Measurements from ENCODE around the gene ZNF74. TPM values are rescaled to one million over a fixed set of nuclear protein-coding genes. Genes with fewer than 3 reads are reported as not detected.
"Not testable (repeated sequence)": the region's sequence is repeated elsewhere in the genome, so short reads cannot be mapped to it uniquely, and the experiment has no call there.

Gene ZNF74
- total RNA-seq, 1 donor = 1.2 TPM

GRCh38 chr22:20402960-20403778 is 9.2 kb downstream of the ZNF74 start:
- no peaks in the 10 kb centered on the region for H3K4me1 ChIP-seq (ENCODE audit: insufficient read depth, low read length)
- no peak overlapping the region for H3K4me3 ChIP-seq (ENCODE audit: low read length)
- H3K9me3 ChIP-seq (ENCODE audit: low read depth, low read length) = no peaks in the 10 kb centered on the region
- H3K27me3 ChIP-seq (ENCODE audit: insufficient read depth, low read length) = no peaks in the 10 kb centered on the region

DNA sequence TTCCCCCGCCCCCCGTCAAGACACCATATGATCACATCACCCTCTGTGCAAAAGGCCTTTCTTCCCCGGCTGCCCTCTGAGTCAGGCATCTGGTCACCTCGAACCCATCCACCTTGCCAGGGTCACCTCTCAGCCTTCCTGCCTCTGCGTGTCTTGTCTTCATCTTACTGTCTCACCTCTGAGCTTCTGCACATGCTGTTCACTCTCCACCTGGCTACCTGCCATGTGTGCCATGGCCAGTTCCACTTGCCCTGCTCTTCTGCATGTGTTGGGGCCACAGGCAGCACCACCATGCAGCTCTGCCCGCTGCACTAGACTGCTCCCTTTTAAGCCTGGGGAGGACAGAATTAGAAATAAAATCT is 9.8 kb downstream of the ZNF74 start:
- H3K4me3 ChIP-seq (ENCODE audit: low read length) = no peak overlapping the region
- H3K9me3 ChIP-seq (ENCODE audit: low read depth, low read length) = no peaks in the 10 kb centered on the region
- no peaks in the 10 kb centered on the region for H3K27me3 ChIP-seq (ENCODE audit: insufficient read depth, low read length)
- no peaks in the 10 kb centered on the region for H3K4me1 ChIP-seq (ENCODE audit: insufficient read depth, low read length)

GRCh38 chr22:20404881-20405280 is 10.9 kb downstream of the ZNF74 start:
- Histone ChIP-seq H3K4me1 (ENCODE audit: insufficient read depth, low read length) (no peaks in the 10 kb centered on the region), H3K4me3 (ENCODE audit: low read length) (no peak overlapping the region), H3K27me3 (ENCODE audit: insufficient read depth, low read length) (no peaks in the 10 kb centered on the region), H3K9me3 (ENCODE audit: low read depth, low read length) (no peaks in the 10 kb centered on the region)

GRCh38 chr22:20405291-20405930 is 11.5 kb downstream of the ZNF74 start:
- no peak overlapping the region for H3K4me3 ChIP-seq (ENCODE audit: low read length)
- no peaks in the 10 kb centered on the region for H3K4me1 ChIP-seq (ENCODE audit: insufficient read depth, low read length)
- H3K27me3 ChIP-seq (ENCODE audit: insufficient read depth, low read length) = no peaks in the 10 kb centered on the region
- no peaks in the 10 kb centered on the region for H3K9me3 ChIP-seq (ENCODE audit: low read depth, low read length)

- Histone ChIP-seq H3K9me3 (ENCODE audit: low read depth, low read length) (no peaks in the 10 kb centered on the region), H3K4me1 (ENCODE audit: insufficient read depth, low read length) (no peaks in the 10 kb centered on the region), H3K27me3 (ENCODE audit: insufficient read depth, low read length) (no peaks in the 10 kb centered on the region), H3K4me3 (ENCODE audit: low read length) (no peak overlapping the region)
Observed at GRCh38 chr22:20405931-20406685, 12.2 kb downstream of the ZNF74 start.

DNA sequence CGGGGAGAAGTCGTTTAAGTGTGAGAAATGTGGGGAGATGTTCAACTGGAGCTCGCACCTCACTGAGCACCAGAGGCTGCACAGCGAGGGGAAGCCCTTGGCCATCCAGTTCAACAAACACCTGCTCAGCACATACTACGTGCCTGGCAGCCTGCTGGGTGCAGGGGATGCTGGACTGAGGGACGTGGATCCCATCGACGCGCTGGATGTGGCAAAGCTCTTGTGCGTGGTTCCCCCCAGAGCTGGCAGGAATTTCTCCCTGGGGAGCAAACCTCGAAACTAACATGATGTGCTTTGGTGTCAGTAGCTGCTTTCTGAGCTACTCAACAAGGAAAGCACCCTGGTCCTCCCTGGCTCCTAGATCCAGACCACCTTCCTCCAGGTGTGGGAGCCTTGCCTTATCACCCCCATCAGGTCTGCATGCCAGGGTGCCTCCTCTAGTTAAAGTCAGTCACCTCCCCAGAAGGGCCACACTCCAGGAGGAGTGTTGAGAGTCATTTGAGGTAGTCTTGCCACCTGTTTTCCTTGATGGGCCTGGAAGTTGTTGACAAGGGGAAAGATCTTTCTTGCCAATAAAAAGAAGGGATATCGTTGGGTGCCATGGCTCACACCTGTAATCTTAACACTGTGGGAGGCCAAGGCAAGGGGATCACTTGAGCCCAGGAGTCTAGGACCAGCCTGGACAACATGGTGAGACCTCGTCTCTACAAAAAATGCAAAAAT is 12.9 kb downstream of the ZNF74 start:
- Histone ChIP-seq H3K4me1 (ENCODE audit: insufficient read depth, low read length) (no peaks in the 10 kb centered on the region), H3K27me3 (ENCODE audit: insufficient read depth, low read length) (no peaks in the 10 kb centered on the region), H3K4me3 (ENCODE audit: low read length) (no peak overlapping the region), H3K9me3 (ENCODE audit: low read depth, low read length) (no peaks in the 10 kb centered on the region)

DNA sequence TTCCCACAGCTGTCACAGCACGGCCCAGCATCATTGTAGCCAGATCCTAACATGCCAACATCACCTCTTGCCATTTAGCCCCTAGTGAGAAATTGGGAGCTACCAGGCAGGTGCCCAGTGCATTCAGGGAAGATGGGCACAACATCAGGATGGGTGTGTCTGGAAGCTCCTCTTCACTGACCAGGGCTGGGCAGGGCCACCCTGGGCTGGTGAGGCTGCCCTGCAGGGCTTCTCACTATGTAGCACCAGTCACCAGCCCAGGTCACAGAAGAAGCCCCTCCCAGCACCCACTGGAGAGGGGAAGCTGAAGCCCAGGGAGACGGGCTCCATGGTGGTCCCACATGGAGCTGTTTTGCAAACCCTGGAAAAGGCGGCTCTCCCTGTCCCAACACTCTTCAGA is 13.9 kb downstream of the ZNF74 start:
- Histone ChIP-seq H3K4me3 (ENCODE audit: low read length) (no peak overlapping the region), H3K27me3 (ENCODE audit: insufficient read depth, low read length) (no peaks in the 10 kb centered on the region), H3K4me1 (ENCODE audit: insufficient read depth, low read length) (no peaks in the 10 kb centered on the region), H3K9me3 (ENCODE audit: low read depth, low read length) (no peaks in the 10 kb centered on the region)

DNA sequence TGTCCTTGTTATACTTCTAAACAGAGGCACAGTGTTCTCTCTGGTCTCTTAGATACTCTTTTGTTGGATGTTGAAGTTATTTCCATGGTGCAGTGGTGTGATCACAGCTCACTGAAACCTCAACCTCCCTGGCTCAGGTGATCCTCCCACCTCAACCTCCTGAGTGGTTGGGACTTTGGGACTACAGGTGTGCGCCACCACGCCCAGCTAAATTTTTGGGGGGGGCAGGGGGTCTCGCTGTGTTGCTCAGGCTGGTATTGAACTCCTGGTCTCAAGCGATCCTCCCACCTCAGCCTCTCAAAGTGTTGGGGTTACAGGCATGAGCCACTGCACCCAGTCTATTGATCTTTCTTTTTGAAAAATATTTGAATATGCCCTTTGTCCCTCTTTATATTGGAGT is 14.9 kb downstream of the ZNF74 start:
- Histone ChIP-seq H3K9me3 (ENCODE audit: low read depth, low read length) (no peaks in the 10 kb centered on the region), H3K4me1 (ENCODE audit: insufficient read depth, low read length) (no peaks in the 10 kb centered on the region), H3K27me3 (ENCODE audit: insufficient read depth, low read length) (no peaks in the 10 kb centered on the region), H3K4me3 (ENCODE audit: low read length) (no peak overlapping the region)

GRCh38 chr22:20409385-20409784 is 15.4 kb downstream of the ZNF74 start:
- not testable (repeated sequence) for H3K4me1 ChIP-seq (ENCODE audit: insufficient read depth, low read length); H3K9me3 ChIP-seq (ENCODE audit: low read depth, low read length); H3K27me3 ChIP-seq (ENCODE audit: insufficient read depth, low read length); H3K4me3 ChIP-seq (ENCODE audit: low read length)

DNA sequence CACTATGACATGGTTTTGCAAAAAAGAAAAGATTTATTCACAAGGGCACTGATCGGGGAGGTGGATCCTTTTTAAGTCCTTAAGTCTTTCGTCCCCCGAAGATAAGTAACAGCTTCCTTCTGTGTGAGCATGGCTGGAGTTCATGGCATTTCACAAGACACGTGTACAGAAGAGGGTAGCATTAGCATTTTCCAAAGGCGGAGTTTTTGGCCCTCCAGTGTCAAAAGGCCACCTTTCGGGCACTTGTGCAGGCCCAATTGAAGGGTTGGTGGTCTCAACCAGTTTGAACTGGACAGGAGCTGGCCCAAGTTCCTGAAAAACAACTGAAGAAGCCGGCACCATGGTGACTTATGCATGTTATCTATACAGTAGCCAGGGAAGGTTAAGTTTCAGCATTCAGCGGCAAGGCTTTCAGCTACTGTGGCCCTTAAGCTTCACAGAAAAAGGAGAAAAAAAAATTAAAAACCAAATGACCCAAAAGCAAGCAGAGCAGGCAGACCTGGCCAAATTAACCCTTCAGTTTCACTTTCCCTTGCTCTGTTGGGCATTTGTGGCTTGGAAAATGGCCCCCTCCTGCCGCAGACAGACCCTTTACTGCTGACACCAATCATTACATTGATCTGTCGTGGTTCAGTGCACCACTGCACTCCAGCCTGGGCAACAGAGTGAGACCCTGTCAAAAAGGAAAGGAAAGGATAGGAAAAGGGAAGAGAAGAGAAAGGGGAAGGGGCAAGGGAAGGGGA is 18.7 kb downstream of the ZNF74 start:
- Histone ChIP-seq H3K4me3 (ENCODE audit: low read length) (no peak overlapping the region), H3K4me1 (ENCODE audit: insufficient read depth, low read length) (no peaks in the 10 kb centered on the region), H3K27me3 (ENCODE audit: insufficient read depth, low read length) (no peaks in the 10 kb centered on the region), H3K9me3 (ENCODE audit: low read depth, low read length) (no peaks in the 10 kb centered on the region)

GRCh38 chr22:20413217-20414058 is 19.5 kb downstream of the ZNF74 start:
- no peaks in the 10 kb centered on the region for H3K27me3 ChIP-seq (ENCODE audit: insufficient read depth, low read length)
- no peak overlapping the region for H3K4me3 ChIP-seq (ENCODE audit: low read length)
- no peaks in the 10 kb centered on the region for H3K9me3 ChIP-seq (ENCODE audit: low read depth, low read length)
- peaks cover 4% of the 10 kb centered on the region for H3K4me1 ChIP-seq (ENCODE audit: insufficient read depth, low read length)

GRCh38 chr22:20414059-20414440 is 20.1 kb downstream of the ZNF74 start:
- H3K4me1 ChIP-seq (ENCODE audit: insufficient read depth, low read length) = peaks cover 7% of the 10 kb centered on the region
- no peak overlapping the region for H3K4me3 ChIP-seq (ENCODE audit: low read length)
- no peaks in the 10 kb centered on the region for H3K27me3 ChIP-seq (ENCODE audit: insufficient read depth, low read length)
- H3K9me3 ChIP-seq (ENCODE audit: low read depth, low read length) = no peaks in the 10 kb centered on the region

DNA sequence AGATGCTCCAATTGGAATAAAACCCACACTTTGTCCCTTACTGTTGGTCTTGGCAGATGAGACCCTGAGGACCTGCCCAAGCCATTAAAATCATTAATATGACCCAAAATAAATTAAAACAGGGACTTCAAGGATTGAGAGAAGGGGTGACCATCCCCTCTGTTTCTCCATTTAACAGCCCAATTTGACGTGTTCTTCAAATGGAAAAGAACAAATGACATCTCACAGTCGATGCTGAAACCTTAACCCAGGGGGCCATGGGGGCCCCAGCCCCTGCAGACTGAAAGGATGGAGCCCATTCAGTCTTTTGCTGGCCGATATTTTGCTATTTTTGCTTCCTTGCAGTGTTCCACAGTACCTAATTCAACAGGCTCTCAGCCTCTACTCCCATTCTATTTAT is 20.5 kb downstream of the ZNF74 start:
- H3K4me1 ChIP-seq (ENCODE audit: insufficient read depth, low read length) = peaks cover 7% of the 10 kb centered on the region
- H3K9me3 ChIP-seq (ENCODE audit: low read depth, low read length) = no peaks in the 10 kb centered on the region
- H3K4me3 ChIP-seq (ENCODE audit: low read length) = no peak overlapping the region
- H3K27me3 ChIP-seq (ENCODE audit: insufficient read depth, low read length) = no peaks in the 10 kb centered on the region

- H3K4me1 ChIP-seq (ENCODE audit: insufficient read depth, low read length); H3K4me3 ChIP-seq (ENCODE audit: low read length); H3K27me3 ChIP-seq (ENCODE audit: insufficient read depth, low read length); H3K9me3 ChIP-seq (ENCODE audit: low read depth, low read length): not testable (repeated sequence)
Observed at GRCh38 chr22:20415241-20415640, 21.3 kb downstream of the ZNF74 start.
